ENCODE measurements around the gene TIMP2. TPM values are rescaled to one million over a fixed set of nuclear protein-coding genes. Genes with fewer than 3 reads are reported as not detected.

The TIMP2 gene
- polyA plus RNA-seq, 1 donor from 2014 or later = 25.6 TPM

DNA sequence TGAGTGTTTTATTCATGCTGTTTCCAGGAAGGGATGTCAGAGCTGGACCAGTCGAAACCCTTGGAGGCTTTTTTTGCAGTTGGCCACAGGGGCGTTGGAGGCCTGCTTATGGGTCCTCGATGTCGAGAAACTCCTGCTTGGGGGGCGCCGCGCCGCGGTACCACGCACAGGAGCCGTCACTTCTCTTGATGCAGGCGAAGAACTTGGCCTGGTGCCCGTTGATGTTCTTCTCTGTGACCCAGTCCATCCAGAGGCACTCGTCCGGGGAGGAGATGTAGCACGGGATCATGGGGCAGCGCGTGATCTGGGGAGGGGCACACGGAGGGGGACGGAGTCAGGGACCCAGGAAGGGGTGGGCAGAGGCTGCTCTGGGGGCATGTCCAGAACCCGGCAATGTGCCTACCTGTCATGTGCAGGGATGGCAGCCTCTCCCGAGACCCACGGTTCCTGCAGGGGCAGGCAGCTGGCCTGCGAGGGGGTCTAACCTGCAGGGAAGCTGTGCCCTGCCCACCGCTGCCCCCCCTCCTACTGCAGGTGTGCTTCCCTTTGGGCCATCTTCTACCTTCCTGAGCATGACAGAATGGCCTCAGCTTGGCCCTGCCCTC lies 69.5 kb downstream of the TIMP2 start:
- H3K9me2 ChIP-seq (ENCODE audit: insufficient read depth, low read length) = no peaks in the 10 kb centered on the region
- H3K9ac ChIP-seq (ENCODE audit: low read length) = no peak overlapping the region
- no peaks in the 10 kb centered on the region for H3K9me3 ChIP-seq (ENCODE audit: low read length)
- no peak overlapping the region for H3K4me2 ChIP-seq (ENCODE audit: low read length)
- H3K36me3 ChIP-seq (ENCODE audit: insufficient read depth, low read length) = no peaks in the 10 kb centered on the region
- H3F3A ChIP-seq (ENCODE audit: insufficient read depth, low read length, poor library complexity, severe bottlenecking) = no peaks in the 10 kb centered on the region
- TF ChIP-seq MXI1 (conservative IDR thresholded peaks at IDR 0.05; ENCODE audit: poor library complexity, severe bottlenecking) = no peak
- TF ChIP-seq EZH2 (IDR thresholded peaks at IDR 0.05; ENCODE audit: borderline replicate concordance, insufficient read depth, low read length, poor library complexity, severe bottlenecking) = no peak
- TF ChIP-seq RAD21 (conservative IDR thresholded peaks at IDR 0.05) = no peak
- no peak for TF ChIP-seq POLR2AphosphoS5 (IDR thresholded peaks at IDR 0.05)
- H2AFZ ChIP-seq (ENCODE audit: low read depth, low read length) = no peak overlapping the region
- no peaks in the 10 kb centered on the region for H4K20me1 ChIP-seq (ENCODE audit: insufficient read depth)
- H3K27me3 ChIP-seq (ENCODE audit: insufficient read depth, low read depth, low read length) = no peaks in the 10 kb centered on the region
- H3K4me3 ChIP-seq (ENCODE audit: low read length) = no peak overlapping the region
- no peaks in the 10 kb centered on the region for H3K79me2 ChIP-seq (replicated peaks; ENCODE audit: insufficient read depth, low read length)
- no peak overlapping the region for H3K27ac ChIP-seq (ENCODE audit: low read length)

DNA sequence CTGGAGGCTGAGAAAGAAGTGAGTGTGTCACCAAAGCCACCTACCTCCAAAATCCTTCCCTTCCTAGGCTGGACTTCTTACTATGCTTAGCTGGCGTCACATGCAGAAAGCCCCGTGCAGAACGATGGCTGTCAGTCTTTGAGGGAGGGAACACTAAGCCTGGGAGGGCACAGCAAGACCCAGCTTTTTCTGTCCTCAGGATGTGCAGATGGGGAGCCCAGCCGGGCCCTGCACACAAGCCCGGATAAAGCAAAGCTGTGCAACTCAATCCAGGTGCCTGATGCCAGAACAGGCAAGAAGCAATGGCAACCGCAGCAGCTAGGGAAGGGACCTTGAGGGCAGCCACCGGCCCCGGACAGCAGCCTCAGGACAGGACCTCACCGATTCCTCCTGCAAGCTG lies 70.7 kb downstream of the TIMP2 start:
- no peak overlapping the region for H3K9ac ChIP-seq (ENCODE audit: low read length)
- H3K79me2 ChIP-seq (replicated peaks; ENCODE audit: insufficient read depth, low read length) = no peaks in the 10 kb centered on the region
- H2AFZ ChIP-seq (ENCODE audit: low read depth, low read length) = no peak overlapping the region
- no peak overlapping the region for H3K4me3 ChIP-seq (ENCODE audit: low read length)
- H3K27ac ChIP-seq (ENCODE audit: low read length) = no peak overlapping the region
- H3K9me3 ChIP-seq (ENCODE audit: low read length) = no peaks in the 10 kb centered on the region
- H3F3A ChIP-seq (ENCODE audit: insufficient read depth, low read length, poor library complexity, severe bottlenecking) = no peaks in the 10 kb centered on the region
- no peaks in the 10 kb centered on the region for H4K20me1 ChIP-seq (ENCODE audit: insufficient read depth)
- no peaks in the 10 kb centered on the region for H3K9me2 ChIP-seq (ENCODE audit: insufficient read depth, low read length)
- no peaks in the 10 kb centered on the region for H3K27me3 ChIP-seq (ENCODE audit: insufficient read depth, low read depth, low read length)
- H3K4me2 ChIP-seq (ENCODE audit: low read length) = no peak overlapping the region
- TF ChIP-seq RAD21 (conservative IDR thresholded peaks at IDR 0.05) = no peak
- no peak for TF ChIP-seq POLR2AphosphoS5 (IDR thresholded peaks at IDR 0.05)
- TF ChIP-seq, protein P1, sequence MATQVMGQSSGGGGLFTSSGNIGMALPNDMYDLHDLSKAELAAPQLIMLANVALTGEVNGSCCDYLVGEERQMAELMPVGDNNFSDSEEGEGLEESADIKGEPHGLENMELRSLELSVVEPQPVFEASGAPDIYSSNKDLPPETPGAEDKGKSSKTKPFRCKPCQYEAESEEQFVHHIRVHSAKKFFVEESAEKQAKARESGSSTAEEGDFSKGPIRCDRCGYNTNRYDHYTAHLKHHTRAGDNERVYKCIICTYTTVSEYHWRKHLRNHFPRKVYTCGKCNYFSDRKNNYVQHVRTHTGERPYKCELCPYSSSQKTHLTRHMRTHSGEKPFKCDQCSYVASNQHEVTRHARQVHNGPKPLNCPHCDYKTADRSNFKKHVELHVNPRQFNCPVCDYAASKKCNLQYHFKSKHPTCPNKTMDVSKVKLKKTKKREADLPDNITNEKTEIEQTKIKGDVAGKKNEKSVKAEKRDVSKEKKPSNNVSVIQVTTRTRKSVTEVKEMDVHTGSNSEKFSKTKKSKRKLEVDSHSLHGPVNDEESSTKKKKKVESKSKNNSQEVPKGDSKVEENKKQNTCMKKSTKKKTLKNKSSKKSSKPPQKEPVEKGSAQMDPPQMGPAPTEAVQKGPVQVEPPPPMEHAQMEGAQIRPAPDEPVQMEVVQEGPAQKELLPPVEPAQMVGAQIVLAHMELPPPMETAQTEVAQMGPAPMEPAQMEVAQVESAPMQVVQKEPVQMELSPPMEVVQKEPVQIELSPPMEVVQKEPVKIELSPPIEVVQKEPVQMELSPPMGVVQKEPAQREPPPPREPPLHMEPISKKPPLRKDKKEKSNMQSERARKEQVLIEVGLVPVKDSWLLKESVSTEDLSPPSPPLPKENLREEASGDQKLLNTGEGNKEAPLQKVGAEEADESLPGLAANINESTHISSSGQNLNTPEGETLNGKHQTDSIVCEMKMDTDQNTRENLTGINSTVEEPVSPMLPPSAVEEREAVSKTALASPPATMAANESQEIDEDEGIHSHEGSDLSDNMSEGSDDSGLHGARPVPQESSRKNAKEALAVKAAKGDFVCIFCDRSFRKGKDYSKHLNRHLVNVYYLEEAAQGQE (IDR thresholded peaks at IDR 0.05; ENCODE audit: borderline replicate concordance) = no peak
- no peak for TF ChIP-seq EZH2 (IDR thresholded peaks at IDR 0.05; ENCODE audit: borderline replicate concordance, insufficient read depth, low read length, poor library complexity, severe bottlenecking)
- no peaks in the 10 kb centered on the region for H3K36me3 ChIP-seq (ENCODE audit: insufficient read depth, low read length)

DNA sequence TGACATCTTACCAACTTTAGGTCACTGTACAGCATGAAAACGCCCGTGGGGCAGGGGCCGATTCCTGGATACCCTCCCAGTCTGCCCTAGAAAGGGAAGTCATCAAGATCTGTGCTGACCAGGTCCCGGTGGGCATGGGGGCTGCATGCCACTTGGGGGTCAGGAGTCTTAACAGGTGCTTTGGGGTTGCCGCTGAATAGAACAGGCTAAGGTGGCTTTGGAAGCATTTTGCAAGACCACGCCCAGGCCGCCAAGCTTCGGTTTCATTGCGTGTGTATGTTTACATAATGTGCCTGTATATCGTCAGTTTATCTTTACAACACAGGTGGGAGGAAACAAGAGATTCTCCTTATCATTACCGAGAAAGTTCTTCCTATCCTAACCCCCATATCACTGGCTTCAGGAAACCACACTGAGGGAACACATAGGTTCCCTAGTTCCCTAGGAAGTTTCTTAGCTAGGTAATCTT lies 71.2 kb downstream of the TIMP2 start:
- H3K36me3 ChIP-seq (ENCODE audit: insufficient read depth, low read length) = no peaks in the 10 kb centered on the region
- TF ChIP-seq RAD21 (conservative IDR thresholded peaks at IDR 0.05) (no peak), TAF1 (IDR thresholded peaks at IDR 0.05; ENCODE audit: low read depth) (no peak), EP300 (conservative IDR thresholded peaks at IDR 0.05; ENCODE audit: poor library complexity, severe bottlenecking) (no peak), SMC3 (conservative IDR thresholded peaks at IDR 0.05; ENCODE audit: poor library complexity) (no peak), POLR2AphosphoS5 (IDR thresholded peaks at IDR 0.05) (no peak), EZH2 (IDR thresholded peaks at IDR 0.05; ENCODE audit: borderline replicate concordance, insufficient read depth, low read length, poor library complexity, severe bottlenecking) (no peak), MXI1 (conservative IDR thresholded peaks at IDR 0.05; ENCODE audit: poor library complexity, severe bottlenecking) (no peak)
- TF ChIP-seq, protein P2, sequence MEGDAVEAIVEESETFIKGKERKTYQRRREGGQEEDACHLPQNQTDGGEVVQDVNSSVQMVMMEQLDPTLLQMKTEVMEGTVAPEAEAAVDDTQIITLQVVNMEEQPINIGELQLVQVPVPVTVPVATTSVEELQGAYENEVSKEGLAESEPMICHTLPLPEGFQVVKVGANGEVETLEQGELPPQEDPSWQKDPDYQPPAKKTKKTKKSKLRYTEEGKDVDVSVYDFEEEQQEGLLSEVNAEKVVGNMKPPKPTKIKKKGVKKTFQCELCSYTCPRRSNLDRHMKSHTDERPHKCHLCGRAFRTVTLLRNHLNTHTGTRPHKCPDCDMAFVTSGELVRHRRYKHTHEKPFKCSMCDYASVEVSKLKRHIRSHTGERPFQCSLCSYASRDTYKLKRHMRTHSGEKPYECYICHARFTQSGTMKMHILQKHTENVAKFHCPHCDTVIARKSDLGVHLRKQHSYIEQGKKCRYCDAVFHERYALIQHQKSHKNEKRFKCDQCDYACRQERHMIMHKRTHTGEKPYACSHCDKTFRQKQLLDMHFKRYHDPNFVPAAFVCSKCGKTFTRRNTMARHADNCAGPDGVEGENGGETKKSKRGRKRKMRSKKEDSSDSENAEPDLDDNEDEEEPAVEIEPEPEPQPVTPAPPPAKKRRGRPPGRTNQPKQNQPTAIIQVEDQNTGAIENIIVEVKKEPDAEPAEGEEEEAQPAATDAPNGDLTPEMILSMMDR (IDR thresholded peaks at IDR 0.05; ENCODE audit: poor library complexity, severe bottlenecking) = no peak
- TF ChIP-seq, protein P1 (IDR thresholded peaks at IDR 0.05; ENCODE audit: borderline replicate concordance) = no peak
- no peak overlapping the region for H2AFZ ChIP-seq (ENCODE audit: low read depth, low read length)
- H3K9me3 ChIP-seq (ENCODE audit: low read length) = no peaks in the 10 kb centered on the region
- no peaks in the 10 kb centered on the region for H3K27me3 ChIP-seq (ENCODE audit: insufficient read depth, low read depth, low read length)
- H3F3A ChIP-seq (ENCODE audit: insufficient read depth, low read length, poor library complexity, severe bottlenecking) = no peaks in the 10 kb centered on the region
- H3K4me3 ChIP-seq (ENCODE audit: low read length) = no peak overlapping the region
- no peaks in the 10 kb centered on the region for H3K79me2 ChIP-seq (replicated peaks; ENCODE audit: insufficient read depth, low read length)
- no peak overlapping the region for H3K27ac ChIP-seq (ENCODE audit: low read length)
- H3K4me2 ChIP-seq (ENCODE audit: low read length) = no peak overlapping the region
- no peak overlapping the region for H3K9ac ChIP-seq (ENCODE audit: low read length)
- H4K20me1 ChIP-seq (ENCODE audit: insufficient read depth) = no peaks in the 10 kb centered on the region
- H3K9me2 ChIP-seq (ENCODE audit: insufficient read depth, low read length) = no peaks in the 10 kb centered on the region
